Effector memory CD4-positive, alpha-beta T cell (primary cell): ENCODE results near the gene CCDC141.

ENCODE experiments used
- DNase-seq, 3 donors: peaks; one replicate each; pipeline ENCODE4 v3.0.0-alpha.2; 2020
- H3K27ac ChIP-seq: 2 replicates; pipeline ENCODE4 v1.7.0; 2013; ENCODE audit warnings: mild to moderate bottlenecking, low read length, moderate library complexity; ENCODE audit not compliant: insufficient read depth, poor library complexity, severe bottlenecking
- H3K27me3 ChIP-seq: replicated peaks from 2 replicates; pipeline ENCODE4 v1.7.0; 2013; ENCODE audit warnings: mild to moderate bottlenecking, low read length; ENCODE audit not compliant: insufficient read depth, control insufficient read depth, poor library complexity, severe bottlenecking
- H3K36me3 ChIP-seq: 2 replicates; pipeline ENCODE4 v1.7.0; 2013; ENCODE audit warnings: mild to moderate bottlenecking, low read length, moderate library complexity; ENCODE audit not compliant: control insufficient read depth, insufficient read depth
- H3K4me1 ChIP-seq: 2 replicates; pipeline ENCODE4 v1.7.0; 2013; ENCODE audit warnings: low read length, mild to moderate bottlenecking; ENCODE audit not compliant: control insufficient read depth, insufficient read depth, poor library complexity, severe bottlenecking
- H3K4me3 ChIP-seq: 2 replicates; pipeline ENCODE4 v1.7.0; 2013; ENCODE audit warnings: low read length, low read depth, mild to moderate bottlenecking; ENCODE audit not compliant: insufficient read depth, poor library complexity, severe bottlenecking
- H3K9me3 ChIP-seq: 2 replicates; pipeline ENCODE4 v1.7.0; 2013; ENCODE audit warnings: mild to moderate bottlenecking, low read length, moderate library complexity; ENCODE audit not compliant: control insufficient read depth

The CCDC141 gene

GRCh38 chr2:178807227-178808008, 242.5 kb downstream of the CCDC141 start, which contains the start of gene TTN:
TTN (minus strand) TSS chr2:178807423; CDS start chr2:178804642, 2,781 bp downstream.
- no peaks in the 10 kb centered on the region for H3K27me3 ChIP-seq
- no peaks in the 10 kb centered on the region for H3K36me3 ChIP-seq
- H3K9me3 ChIP-seq: no peaks in the 10 kb centered on the region
- no peak for DNase-seq
- no peak within 1 kb of the TSS for H3K4me3 ChIP-seq
- H3K4me1 ChIP-seq: no peaks in the 10 kb centered on the region
- no peak within 1 kb of the TSS for H3K27ac ChIP-seq

GRCh38 chr2:178806543-178806942, 243.4 kb downstream of the CCDC141 start:
- H3K27me3 ChIP-seq: no peaks in the 10 kb centered on the region
- H3K27ac ChIP-seq: no peak overlapping the region
- no peaks in the 10 kb centered on the region for H3K36me3 ChIP-seq
- H3K9me3 ChIP-seq: no peaks in the 10 kb centered on the region
- no peaks in the 10 kb centered on the region for H3K4me1 ChIP-seq
- no peak overlapping the region for H3K4me3 ChIP-seq
- DNase-seq: no peak

GRCh38 chr2:178805457-178805856, 244.5 kb downstream of the CCDC141 start:
- no peaks in the 10 kb centered on the region for H3K4me1 ChIP-seq
- no peak overlapping the region for H3K4me3 ChIP-seq
- H3K36me3 ChIP-seq: no peaks in the 10 kb centered on the region
- no peak overlapping the region for H3K27ac ChIP-seq
- no peaks in the 10 kb centered on the region for H3K9me3 ChIP-seq
- DNase-seq: no peak
- H3K27me3 ChIP-seq: no peaks in the 10 kb centered on the region

GRCh38 chr2:178804791-178805190, 245.1 kb downstream of the CCDC141 start:
- no peak overlapping the region for H3K27ac ChIP-seq
- H3K4me3 ChIP-seq: no peak overlapping the region
- DNase-seq: no peak
- H3K36me3 ChIP-seq: no peaks in the 10 kb centered on the region
- no peaks in the 10 kb centered on the region for H3K9me3 ChIP-seq
- no peaks in the 10 kb centered on the region for H3K4me1 ChIP-seq
- H3K27me3 ChIP-seq: no peaks in the 10 kb centered on the region

GRCh38 chr2:178800510-178800909, 249.4 kb downstream of the CCDC141 start:
- no peak for DNase-seq
- H3K4me3 ChIP-seq: no peak overlapping the region
- no peaks in the 10 kb centered on the region for H3K4me1 ChIP-seq
- H3K9me3 ChIP-seq: no peaks in the 10 kb centered on the region
- H3K27me3 ChIP-seq: no peaks in the 10 kb centered on the region
- H3K27ac ChIP-seq: no peak overlapping the region
- H3K36me3 ChIP-seq: no peaks in the 10 kb centered on the region

- no peak overlapping the region for H3K27ac ChIP-seq
- no peak overlapping the region for H3K4me3 ChIP-seq
- no peaks in the 10 kb centered on the region for H3K9me3 ChIP-seq
- no peaks in the 10 kb centered on the region for H3K36me3 ChIP-seq
- no peak for DNase-seq
- H3K4me1 ChIP-seq: no peaks in the 10 kb centered on the region
- H3K27me3 ChIP-seq: no peaks in the 10 kb centered on the region
Measured at GRCh38 chr2:178799305-178799704, 250.6 kb downstream of the CCDC141 start.

- no peaks in the 10 kb centered on the region for H3K36me3 ChIP-seq
- H3K9me3 ChIP-seq: no peaks in the 10 kb centered on the region
- DNase-seq: no peak
- H3K27ac ChIP-seq: no peak overlapping the region
- no peaks in the 10 kb centered on the region for H3K4me1 ChIP-seq
- H3K4me3 ChIP-seq: no peak overlapping the region
- no peaks in the 10 kb centered on the region for H3K27me3 ChIP-seq
Measured at GRCh38 chr2:178796079-178796677, 253.8 kb downstream of the CCDC141 start.

GRCh38 chr2:178787934-178788333, 262.0 kb downstream of the CCDC141 start:
- no peaks in the 10 kb centered on the region for H3K9me3 ChIP-seq
- H3K4me3 ChIP-seq: no peak overlapping the region
- H3K27me3 ChIP-seq: no peaks in the 10 kb centered on the region
- no peaks in the 10 kb centered on the region for H3K4me1 ChIP-seq
- no peak overlapping the region for H3K27ac ChIP-seq
- no peaks in the 10 kb centered on the region for H3K36me3 ChIP-seq
- no peak for DNase-seq

- DNase-seq: no peak
- no peaks in the 10 kb centered on the region for H3K9me3 ChIP-seq
- no peaks in the 10 kb centered on the region for H3K27me3 ChIP-seq
- no peak overlapping the region for H3K4me3 ChIP-seq
- H3K4me1 ChIP-seq: no peaks in the 10 kb centered on the region
- H3K36me3 ChIP-seq: no peaks in the 10 kb centered on the region
- H3K27ac ChIP-seq: no peak overlapping the region
Measured at GRCh38 chr2:178787155-178787554, 262.8 kb downstream of the CCDC141 start.

GRCh38 chr2:178783889-178784288, 266.0 kb downstream of the CCDC141 start:
- Histone ChIP-seq H3K27me3 (no peaks in the 10 kb centered on the region), H3K36me3 (no peaks in the 10 kb centered on the region), H3K9me3 (no peaks in the 10 kb centered on the region), H3K4me1 (no peaks in the 10 kb centered on the region), H3K4me3 (no peak overlapping the region), H3K27ac (no peak overlapping the region)
- no peak for DNase-seq
